Osteocyte (in vitro differentiated cells): ENCODE results near the gene RABL3. TPM values are rescaled to one million over a fixed set of nuclear protein-coding genes. Genes with fewer than 3 reads are reported as not detected.

Source experiments
- DNase-seq: peaks from one replicate; pipeline ENCODE4 v3.0.0; 2021; ENCODE audit warnings: mixed read lengths; ENCODE audit not compliant: unreplicated experiment; ENCODE audit errors: extremely low spot score
- H3K27ac Mint-ChIP-seq: one replicate; pipeline ENCODE4 v1.8.0; 2021; ENCODE audit warnings: mild to moderate bottlenecking, mixed read lengths; ENCODE audit not compliant: unreplicated experiment
- H3K27me3 Mint-ChIP-seq: one replicate; pipeline ENCODE4 v1.8.0; 2021; ENCODE audit warnings: mixed read lengths; ENCODE audit not compliant: unreplicated experiment
- H3K36me3 Mint-ChIP-seq: one replicate; pipeline ENCODE4 v1.8.0; 2021; ENCODE audit warnings: mixed read lengths; ENCODE audit not compliant: unreplicated experiment
- H3K4me1 Mint-ChIP-seq: one replicate; pipeline ENCODE4 v1.8.0; 2021; ENCODE audit warnings: mixed read lengths; ENCODE audit not compliant: unreplicated experiment
- H3K4me3 Mint-ChIP-seq: one replicate; pipeline ENCODE4 v1.8.0; 2021; ENCODE audit warnings: mild to moderate bottlenecking, moderate library complexity, mixed read lengths; ENCODE audit not compliant: unreplicated experiment
- H3K9me3 Mint-ChIP-seq: one replicate; pipeline ENCODE4 v1.8.0; 2021; ENCODE audit warnings: mixed read lengths; ENCODE audit not compliant: unreplicated experiment
- CTCF ChIP-seq: fragments of 200-600 bp; sonication (generic); IDR thresholded peaks from 2 replicates; pipeline ENCODE4 v1.5.0; 2021; ENCODE audit warnings: antibody characterized with exemption, mild to moderate bottlenecking, moderate library complexity
- total RNA-seq: library from RNA; stranded (reverse); gene quantifications from 2 replicates; pipeline ENCODE4 v1.2.1, GENCODE V29; 2021

RABL3 gene
- total RNA-seq, 1 donor from 2014 or later: 17.4 TPM

- no peak for TF ChIP-seq CTCF
- H3K27ac Mint-ChIP-seq: no peak overlapping the region
Observed at GRCh38 chr3:120752230-120752629, 9.9 kb upstream of the RABL3 start.

DNA sequence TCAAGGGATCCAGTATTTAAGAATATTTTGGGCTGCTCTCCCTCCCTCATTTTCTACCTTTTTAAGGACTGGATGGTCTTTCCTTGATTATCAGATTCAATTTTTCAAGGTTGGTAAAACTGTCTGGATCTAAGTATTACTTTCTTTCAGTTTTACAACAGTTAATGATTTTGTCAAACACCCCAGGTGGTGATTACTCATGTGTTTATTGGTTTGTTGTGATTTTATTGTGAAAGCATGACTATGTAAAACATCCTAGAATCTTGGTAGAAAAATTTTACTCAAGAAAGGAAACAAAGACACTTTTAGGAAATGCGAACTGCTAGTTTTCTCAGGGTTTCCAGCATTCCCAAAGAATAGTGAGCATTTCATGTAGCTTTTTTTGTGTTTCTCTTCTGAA is 7.5 kb upstream of the RABL3 start:
- DNase-seq: no peak
- peaks cover 19% of the 10 kb centered on the region for H3K36me3 Mint-ChIP-seq

More at GRCh38 chr3:120752230-120752629, 9.9 kb upstream of the RABL3 start:
- H3K9me3 Mint-ChIP-seq: no peaks in the 10 kb centered on the region
- DNase-seq: no peak
- no peak overlapping the region for H3K4me3 Mint-ChIP-seq
- peaks cover 7% of the 10 kb centered on the region for H3K4me1 Mint-ChIP-seq
- H3K36me3 Mint-ChIP-seq: peaks cover 24% of the 10 kb centered on the region
- no peaks in the 10 kb centered on the region for H3K27me3 Mint-ChIP-seq

GRCh38 chr3:120745466-120745865 is 3.1 kb upstream of the RABL3 start:
- DNase-seq: no peak
- peaks cover 27% of the 10 kb centered on the region for H3K4me1 Mint-ChIP-seq
- no peak overlapping the region for H3K27ac Mint-ChIP-seq
- peaks cover 2% of the 10 kb centered on the region for H3K36me3 Mint-ChIP-seq
- TF ChIP-seq CTCF: no peak
- no peak overlapping the region for H3K4me3 Mint-ChIP-seq
- no peaks in the 10 kb centered on the region for H3K9me3 Mint-ChIP-seq
- no peaks in the 10 kb centered on the region for H3K27me3 Mint-ChIP-seq

More for the DNA sequence above, 7.5 kb upstream of the RABL3 start:
- Mint-ChIP-seq H3K4me1 (peaks cover 8% of the 10 kb centered on the region), H3K4me3 (no peak overlapping the region), H3K9me3 (no peaks in the 10 kb centered on the region), H3K27me3 (no peaks in the 10 kb centered on the region), H3K27ac (no peak overlapping the region)
- TF ChIP-seq CTCF: no peak

GRCh38 chr3:120743556-120744195 is 1.4 kb upstream of the RABL3 start:
- peak overlapping the region; percentile 78 for H3K4me3 Mint-ChIP-seq

More at GRCh38 chr3:120743556-120744195, 1.4 kb upstream of the RABL3 start:
- TF ChIP-seq CTCF: no peak
- Mint-ChIP-seq H3K36me3 (peaks cover 2% of the 10 kb centered on the region), H3K27me3 (no peaks in the 10 kb centered on the region), H3K4me1 (peaks cover 27% of the 10 kb centered on the region), H3K9me3 (no peaks in the 10 kb centered on the region), H3K27ac (peak overlapping the region; percentile 97)
- no peak for DNase-seq
